ENCODE data around the gene GNE.
"Not testable (repeated sequence)": the region's sequence is repeated elsewhere in the genome, so short reads cannot be mapped to it uniquely, and the experiment has no call there.

GNE gene, protein sequence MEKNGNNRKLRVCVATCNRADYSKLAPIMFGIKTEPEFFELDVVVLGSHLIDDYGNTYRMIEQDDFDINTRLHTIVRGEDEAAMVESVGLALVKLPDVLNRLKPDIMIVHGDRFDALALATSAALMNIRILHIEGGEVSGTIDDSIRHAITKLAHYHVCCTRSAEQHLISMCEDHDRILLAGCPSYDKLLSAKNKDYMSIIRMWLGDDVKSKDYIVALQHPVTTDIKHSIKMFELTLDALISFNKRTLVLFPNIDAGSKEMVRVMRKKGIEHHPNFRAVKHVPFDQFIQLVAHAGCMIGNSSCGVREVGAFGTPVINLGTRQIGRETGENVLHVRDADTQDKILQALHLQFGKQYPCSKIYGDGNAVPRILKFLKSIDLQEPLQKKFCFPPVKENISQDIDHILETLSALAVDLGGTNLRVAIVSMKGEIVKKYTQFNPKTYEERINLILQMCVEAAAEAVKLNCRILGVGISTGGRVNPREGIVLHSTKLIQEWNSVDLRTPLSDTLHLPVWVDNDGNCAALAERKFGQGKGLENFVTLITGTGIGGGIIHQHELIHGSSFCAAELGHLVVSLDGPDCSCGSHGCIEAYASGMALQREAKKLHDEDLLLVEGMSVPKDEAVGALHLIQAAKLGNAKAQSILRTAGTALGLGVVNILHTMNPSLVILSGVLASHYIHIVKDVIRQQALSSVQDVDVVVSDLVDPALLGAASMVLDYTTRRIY
- total RNA-seq, result 28.2 to 31.6 (median 31.1) reads per million in 4 donors

DNA sequence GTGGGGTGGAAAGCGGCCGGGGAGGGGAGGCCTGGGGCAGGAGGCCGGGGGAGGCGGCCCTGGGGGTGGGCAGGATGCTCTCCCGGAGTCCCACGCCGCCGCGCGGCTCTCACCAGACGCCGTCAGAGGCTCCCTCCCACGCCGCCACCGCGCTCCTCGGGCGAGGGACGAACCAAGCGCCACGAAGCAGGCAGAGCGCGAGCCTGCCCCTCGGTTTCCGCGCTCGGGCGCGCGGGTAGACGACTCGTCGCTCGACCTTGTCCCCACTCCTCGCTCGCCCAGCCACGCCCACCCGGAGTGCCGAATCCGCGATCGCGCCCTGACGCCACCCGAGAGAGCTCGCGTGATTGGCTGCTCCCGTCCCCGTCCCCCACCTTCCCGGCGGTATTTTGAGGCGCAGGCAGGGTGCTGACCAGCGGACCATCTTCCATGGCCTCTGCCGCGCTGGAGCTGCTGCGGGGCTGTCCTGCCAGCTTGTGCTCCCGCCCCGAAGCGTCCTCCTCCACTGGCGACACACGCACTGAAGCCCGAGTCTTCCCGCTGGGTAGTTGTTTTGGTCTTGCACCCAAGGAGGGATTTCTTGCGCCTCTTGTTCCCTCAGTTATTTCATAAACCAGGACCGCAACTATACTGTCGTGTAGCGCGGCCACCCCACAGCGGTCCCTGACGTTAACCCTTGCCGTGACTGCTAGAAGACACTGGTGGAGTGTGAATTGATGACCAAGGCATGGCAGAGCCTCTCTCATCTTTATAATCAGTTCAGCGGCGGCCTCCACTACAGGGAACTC, at the start of gene GNE:
GNE (minus strand) TSS at position 241 of the 788 bp plus-strand sequence. CDS start 9,093 bp downstream, outside the sequence.
- DNase-seq, result peak; percentile 92 to 97 (median 96)

DNA sequence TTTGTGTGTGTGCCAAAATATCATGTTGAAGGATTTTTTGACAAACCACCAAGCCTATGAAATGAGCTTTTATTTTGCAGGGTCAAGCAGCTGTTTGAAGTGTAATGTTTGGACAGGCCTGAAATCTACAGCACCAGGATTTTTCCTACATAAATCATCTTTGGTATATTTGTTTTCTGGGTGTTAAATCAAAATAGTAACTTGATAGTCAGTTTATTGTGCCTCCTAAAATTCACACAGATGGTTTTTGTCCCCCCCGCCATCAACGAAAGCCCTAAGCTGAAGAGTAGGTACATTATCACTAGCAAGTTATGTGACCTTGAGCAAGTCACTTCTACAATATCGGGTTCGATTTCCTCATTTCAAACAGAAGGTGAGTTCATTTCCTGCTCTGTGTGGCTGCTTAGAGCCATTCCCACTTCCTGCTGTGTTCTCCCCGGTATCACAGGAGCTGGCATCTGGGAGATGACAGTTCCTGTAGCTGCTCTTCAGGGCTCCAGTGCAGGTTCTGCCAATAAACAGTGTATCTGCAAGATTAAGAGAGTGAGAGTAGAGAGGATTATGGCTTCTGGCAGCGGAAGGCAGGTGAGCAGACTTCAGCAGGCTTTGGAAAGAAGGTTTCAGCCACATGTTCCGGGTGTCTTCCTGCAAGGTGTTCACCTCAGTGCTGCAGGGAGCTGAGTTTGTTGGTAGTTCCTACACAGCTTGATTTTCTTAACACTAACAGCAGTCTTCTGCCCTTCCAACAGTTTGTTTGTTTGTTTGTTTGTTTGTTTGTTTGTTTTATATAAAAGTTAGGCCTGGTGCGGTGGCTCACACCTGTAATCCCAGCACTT, 48.4 kb upstream of the GNE start:
- DNase-seq, result peak in 1 of 5 donors; percentile 13

DNA sequence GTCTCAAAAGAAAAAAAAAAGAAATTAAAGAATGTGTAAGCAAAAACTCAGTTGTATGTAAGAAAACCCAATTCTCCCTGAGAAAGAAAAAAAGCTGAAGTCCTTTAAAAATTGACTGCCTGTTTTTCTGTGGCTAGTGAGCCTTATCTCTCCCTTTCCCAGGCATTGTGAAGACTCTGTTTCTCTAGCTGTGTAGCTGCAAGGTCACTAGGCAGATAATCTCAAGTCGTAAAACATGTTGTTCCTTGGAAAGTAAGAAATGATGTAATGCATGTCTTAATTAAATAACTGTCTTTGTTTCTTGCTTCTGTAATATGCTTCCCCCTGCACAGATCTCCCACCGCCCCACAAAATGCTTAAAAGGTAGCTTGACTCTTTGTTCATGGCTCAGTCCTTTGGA, 46.1 kb upstream of the GNE start:
- not testable (repeated sequence) for DNase-seq

DNA sequence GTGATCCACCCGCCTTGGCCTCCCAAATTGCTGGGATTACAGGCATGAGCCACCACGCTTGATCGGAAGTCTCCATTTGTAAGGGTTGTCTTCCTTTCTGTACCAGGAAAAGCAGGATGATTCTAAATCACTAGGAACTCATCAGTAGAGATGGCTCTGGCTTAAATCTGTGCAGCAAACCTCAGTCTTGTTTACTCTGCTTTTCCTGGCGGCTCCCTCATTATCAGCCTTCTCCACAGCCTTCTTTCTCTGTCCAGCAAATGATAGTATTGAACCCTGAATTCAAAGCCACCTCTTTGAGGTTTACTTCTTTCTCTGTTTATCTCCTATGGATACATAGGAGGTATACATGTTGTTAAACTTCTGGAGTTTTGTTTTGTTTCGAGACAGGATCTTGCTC, 43.0 kb upstream of the GNE start:
- DNase-seq, result no peak

DNA sequence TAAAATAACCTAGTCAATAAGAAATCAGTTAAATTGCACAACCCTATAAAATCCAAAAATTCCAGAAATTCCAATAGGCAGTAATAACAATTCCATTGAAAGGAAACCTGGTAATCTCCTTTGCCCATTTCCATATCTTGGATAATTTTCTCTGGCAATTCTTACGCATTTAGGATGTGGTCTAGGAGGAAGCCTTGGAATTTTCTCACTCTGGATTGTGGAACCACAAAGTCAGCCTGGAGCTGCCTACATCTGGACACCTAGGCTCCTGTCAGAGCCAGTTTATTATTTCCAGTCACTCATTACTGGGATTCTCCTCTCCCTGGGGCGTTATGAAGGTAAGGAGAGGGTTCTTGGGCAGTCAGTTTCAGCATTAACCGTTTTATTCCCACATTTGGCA, 40.3 kb upstream of the GNE start:
- DNase-seq, result no peak

DNA sequence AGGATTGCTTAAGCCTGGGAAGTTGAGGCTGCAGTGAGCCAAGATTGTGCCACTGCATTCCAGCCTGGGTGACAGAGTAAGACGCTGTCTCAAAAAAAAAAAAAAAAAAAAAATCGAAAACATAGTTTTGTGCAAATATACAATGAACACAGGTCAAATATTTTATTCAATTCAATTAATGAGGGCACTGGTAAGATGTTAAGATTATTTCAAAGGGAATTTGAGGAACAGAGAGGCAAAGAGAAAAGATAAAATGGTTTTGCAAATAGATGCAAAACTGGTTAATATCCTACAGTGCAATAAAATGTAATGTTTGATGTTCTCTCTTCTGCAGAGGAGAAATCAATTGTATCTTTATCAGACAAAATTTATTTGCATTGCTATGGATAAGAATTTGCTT, 39.5 kb upstream of the GNE start:
- DNase-seq, result no peak

DNA sequence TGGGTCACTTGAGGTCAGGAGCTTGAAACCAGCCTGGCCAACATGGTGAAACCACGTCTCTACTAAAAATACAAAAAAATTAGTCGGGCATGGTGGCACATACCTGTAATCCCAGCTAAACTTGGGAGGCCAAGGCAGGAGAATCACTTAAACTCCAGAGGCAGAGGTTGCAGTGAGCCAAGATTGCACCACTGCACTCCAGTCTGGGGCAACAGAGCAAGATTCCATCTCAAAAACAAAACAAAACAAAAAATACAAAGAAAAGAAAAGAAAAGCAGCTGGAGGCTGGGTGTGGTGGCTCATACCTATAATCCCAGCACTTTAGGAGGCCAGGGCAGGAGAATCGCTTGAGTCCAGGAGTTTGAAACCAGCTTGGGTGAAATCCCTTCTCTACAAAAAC, 36.7 kb upstream of the GNE start:
- DNase-seq, result not testable (repeated sequence)

DNA sequence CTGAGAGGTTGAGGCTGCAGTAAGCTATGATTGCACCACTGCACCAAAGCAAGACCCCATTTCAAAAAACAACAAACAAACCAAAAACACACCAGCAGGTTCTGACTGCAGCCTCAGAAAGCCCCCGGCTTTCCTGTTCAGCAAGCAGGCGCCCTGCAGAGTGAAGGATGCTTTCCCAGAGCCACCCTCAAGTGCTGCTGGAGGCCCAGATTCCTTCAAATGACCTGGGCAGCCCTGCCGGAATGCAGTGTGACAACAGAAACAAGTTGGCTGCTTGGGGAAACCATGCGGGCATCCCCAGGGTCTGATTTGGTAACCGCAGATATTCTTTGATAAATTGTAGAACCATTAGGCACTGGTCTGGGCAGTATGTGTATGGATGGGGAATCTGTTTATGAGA, 35.7 kb upstream of the GNE start:
- no peak for DNase-seq

DNA sequence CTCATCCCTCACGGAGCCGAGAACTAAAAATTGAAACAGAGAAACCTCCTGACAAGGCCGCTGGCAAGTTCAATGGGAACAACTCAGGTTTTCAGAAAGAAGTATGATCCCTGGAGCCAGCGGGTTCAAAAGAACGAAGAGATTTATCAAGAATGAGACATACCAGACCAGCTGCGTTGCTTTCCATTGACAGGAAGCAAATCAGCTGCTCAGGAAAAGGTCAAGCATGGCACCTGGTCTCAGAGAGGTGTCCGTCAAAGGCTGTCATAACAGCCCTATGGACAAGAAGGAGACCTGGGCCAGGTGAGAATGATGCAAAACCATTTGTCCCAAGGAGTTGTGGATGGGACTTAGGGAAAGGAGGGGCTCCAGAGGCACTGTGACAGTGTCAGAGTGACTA, 34.9 kb upstream of the GNE start:
- DNase-seq, result no peak

DNA sequence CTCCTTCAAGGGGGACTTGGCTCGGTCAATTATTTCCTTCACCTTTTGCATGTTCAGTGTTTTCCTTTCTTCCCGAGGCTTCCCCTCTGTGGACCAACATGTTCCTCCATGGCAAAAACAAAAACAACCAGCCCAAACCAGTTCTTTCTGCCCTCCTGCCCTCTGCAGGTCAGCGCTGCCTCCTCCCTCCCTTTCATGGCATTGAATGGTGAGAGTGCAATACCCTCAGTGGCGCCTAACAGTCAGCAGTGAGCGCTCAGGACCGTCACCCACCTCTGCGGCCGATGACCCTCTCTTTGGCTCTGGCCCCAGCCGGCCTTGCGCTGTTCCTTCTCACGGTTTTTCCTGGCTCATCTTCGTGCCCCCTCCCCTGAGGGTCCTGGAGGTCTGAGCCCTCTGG, 34.4 kb upstream of the GNE start:
- no peak for DNase-seq

DNA sequence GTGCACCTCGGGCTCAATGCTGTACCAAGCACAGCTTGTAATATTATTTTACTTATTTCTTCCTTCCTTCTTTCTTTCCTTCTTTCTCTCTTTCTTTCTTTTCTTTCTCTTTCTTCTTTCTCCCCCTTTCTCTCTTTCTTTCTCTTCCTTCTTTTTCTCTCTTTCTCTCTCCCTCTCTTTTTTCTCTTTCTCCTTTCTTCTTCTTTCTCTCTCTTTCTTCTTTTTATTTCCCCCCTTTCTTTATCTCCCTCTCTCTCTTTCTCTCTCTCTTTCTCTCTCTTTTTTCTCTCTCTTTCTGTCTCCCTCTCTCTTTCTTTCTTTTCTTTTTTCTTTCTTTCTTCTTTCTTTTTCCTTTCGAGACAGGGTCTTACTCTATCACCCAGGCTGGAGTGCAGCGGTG, 32.7 kb upstream of the GNE start:
- DNase-seq, result no peak

DNA sequence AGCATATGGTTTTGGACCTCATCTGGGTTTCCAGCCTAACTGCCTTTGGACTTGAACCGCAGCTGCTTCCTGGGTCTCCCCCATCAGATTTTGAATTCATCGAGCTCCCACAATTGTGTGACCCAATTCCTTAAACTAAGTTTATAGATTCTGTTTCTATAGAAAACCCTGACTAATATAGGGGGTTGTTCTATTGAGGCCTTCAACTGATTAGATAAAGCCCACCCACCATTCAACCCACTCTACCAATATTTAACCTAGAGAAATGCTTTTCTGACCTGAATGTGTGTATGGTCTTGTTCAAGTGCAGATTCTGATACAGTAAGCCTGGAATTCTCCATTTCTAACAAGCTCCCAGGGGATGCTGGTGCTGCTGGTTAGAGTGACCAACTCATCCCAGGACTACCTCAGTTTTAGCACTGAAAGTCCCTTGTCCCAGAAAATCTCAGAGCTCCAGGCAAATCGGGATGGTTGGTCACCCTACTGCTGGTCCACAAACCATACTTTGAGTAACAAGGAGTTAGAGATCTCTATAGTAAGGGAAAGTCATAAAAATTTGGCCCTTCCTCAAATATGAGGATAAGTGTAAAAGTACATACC, 31.7 kb upstream of the GNE start:
- DNase-seq, result no peak

DNA sequence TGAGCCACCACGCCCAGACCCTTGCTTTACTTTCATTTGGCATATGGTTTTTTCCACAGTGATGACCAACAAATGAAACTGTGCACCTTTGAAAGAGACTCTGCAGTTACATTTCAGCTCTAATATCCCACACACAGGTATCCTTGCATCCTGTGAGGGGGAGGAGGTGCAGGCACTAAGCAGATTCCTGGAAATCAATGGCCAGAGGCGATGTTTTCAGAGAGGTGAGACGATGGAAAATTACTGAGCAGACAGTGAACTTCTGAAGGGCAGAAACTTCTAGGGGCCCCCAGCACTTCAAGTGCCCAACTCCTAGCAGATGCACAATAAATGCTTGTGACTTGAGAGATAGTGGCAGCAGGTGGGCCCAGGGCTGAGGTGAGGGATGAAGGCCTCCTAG, 29.8 kb upstream of the GNE start:
- no peak for DNase-seq

DNA sequence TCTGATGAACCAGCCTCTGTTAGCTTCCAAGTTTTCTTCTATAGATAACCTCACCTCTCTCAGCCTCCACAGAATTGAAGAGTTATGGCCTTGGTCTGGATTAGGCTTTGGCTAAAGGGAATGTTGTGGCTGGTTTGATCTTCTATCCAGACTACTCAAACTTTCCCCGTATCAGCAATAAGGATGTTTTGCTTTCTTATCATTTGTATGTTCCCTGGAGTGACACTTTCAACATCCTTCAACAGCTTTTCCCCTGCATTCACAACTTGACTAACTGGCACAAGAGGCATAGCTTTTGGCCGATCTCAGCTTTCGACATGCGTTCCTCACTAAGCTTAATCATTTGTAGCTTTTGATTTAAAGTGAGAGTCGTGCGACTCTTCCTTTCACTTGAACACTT, 28.1 kb upstream of the GNE start:
- DNase-seq, result no peak

DNA sequence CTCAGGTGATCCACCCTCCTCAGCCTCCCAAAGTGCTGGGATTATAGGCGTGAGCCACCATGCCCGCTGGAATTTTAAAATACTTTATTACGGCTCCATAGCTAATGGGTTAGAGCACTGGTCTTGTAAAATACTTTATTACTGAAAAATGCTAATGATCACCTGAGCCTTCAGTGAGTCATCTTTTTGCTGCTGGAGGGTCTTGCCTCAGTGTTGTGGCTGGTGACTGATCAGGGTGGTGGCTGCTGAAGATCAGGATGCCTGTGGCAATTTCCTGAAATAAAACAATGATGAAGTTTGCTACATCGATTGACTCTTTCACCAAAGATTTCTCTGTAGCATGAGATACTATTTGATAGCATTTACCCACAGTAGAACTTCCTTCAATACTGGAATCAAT, 26.0 kb upstream of the GNE start:
- DNase-seq, result no peak

DNA sequence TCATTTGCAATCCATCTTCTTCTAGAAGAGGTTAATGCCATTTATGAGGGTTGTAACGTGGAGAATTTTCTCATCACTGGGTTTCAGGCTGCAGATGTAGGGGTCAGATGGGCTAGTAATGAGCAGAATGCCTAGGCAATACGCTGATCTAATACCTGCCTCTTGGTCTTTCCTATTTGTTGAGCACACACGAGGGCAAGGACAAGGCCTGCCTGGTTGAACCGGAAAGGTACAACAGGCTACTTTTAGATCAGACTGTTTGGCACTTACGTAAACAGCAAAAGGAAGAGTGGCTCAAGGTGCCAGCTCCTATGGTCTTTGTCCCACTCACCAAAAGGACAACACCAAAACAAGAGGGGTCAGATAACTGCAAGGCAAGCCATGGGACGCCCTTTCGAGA, 24.0 kb upstream of the GNE start:
- no peak for DNase-seq

DNA sequence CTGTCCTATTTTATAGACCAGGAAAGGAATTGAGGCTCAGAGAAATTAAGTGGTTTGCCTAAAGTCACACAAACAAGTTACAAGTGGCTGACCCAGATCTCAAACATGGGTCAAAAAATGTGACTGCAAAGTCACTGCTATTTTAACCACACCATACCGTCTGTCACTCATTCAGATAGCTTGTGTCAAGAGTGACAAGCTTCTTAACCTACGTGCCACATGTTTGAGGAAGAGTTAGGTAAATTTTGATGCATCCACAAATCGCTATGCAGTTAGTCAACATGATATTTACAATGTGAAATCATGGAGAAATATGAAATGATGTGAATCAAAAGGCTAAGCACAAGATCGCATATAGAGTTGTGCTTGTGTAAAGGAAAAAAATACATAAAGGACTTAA, 22.7 kb upstream of the GNE start:
- no peak for DNase-seq

DNA sequence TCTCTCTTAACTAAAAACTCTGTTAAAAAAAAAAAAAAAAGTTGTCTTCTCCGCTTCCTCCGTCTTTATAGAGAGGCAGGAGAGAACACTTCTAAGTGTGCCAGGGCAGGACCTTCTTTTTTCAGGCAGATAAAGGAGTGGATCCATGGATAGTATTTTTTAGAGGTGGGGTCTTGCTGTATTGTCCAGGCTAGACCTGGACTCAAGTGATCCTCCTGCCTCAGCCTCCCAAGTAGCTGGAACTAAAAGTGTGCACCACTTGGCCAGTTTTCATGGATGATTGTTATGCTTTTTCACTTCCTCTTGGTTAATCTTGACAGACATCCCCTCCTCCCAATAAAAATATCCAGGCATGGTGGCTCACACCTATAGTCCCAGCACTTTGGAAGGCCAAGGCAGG, 20.0 kb upstream of the GNE start:
- DNase-seq, result no peak

DNA sequence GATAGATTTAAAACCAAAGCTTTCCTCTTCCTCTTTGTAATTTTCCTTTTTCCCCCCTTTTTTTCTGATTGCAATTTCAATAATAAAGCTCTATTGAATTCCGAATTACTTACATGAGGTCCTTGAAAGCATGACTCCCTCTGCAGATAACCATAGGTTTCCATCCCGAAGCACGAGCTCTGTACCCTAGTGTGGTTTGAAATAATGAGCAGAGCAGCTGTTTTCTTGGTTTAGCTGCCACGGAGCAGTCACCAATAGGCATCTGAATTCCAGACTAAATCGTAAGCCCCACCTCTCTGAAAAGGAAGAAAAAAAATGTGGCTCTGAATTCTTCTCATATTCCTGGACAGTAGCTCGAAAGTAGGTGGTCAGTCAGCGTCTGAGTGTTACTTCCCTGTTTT, 18.5 kb upstream of the GNE start:
- no peak for DNase-seq

DNA sequence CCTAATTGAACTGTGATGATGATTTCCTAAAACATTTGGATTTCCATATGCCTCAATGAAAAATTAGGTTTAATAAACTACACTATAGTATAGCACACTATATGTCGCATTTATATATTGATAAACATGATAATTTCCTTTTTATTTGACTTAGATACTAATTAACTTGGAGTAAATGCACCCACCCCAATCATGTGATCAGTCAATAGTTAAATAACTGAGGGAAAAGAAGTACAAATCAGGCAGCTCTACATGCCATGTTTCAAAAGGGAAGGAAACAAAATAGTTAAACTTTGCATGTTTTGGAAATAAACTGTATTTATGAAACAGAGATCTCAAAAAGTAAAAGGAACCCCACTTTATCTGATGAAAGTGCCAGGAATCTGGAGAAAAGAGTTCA, 18.0 kb upstream of the GNE start:
- DNase-seq, result no peak

DNA sequence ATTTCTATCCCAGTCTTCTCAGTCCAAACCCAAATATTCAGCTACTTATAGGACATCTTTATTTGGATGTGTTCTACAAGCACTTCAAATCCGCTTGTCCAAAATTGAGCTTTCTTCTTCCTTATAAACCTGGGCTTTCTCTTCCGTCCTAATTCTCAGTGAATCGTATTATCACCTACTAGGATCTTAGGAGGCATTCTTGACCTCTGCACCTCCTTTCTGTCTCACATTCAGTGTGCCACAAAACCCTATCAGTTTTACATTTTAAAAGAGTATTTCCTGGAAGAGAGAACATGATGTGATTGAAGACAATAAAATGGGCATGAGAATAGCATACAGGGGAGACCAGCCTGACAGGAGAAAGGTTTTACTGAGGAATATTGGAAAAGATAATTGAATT, 16.8 kb upstream of the GNE start:
- no peak for DNase-seq

DNA sequence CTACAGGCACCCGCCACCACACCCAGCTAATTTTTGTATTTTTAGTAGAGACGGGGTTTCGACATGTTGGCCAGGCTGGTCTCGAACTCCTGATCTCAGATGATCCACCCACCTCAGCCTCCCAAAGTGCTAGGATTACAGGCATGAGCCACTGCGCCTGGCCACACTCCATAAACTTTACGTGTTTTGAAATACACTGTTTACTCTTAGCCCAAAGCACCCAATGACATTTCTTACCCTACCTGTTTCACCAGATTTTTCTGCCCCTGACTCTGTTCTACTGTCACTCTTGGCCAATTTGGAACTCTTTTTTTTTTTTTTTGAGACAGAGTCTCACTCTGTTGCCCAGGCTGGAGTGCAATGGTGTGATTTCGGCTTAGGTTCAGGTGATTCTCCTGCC, 15.1 kb upstream of the GNE start:
- DNase-seq, result not testable (repeated sequence)

All from T-helper 1 cell (primary cell).